ENCODE measurements around the gene ARPC5. TPM values are rescaled to one million over a fixed set of nuclear protein-coding genes. Genes with fewer than 3 reads are reported as not detected.
"Not testable (repeated sequence)": the region's sequence is repeated elsewhere in the genome, so short reads cannot be mapped to it uniquely, and the experiment has no call there.

The ARPC5 gene
- total RNA-seq, 1 donor from 2014 or later, result 125 TPM

DNA sequence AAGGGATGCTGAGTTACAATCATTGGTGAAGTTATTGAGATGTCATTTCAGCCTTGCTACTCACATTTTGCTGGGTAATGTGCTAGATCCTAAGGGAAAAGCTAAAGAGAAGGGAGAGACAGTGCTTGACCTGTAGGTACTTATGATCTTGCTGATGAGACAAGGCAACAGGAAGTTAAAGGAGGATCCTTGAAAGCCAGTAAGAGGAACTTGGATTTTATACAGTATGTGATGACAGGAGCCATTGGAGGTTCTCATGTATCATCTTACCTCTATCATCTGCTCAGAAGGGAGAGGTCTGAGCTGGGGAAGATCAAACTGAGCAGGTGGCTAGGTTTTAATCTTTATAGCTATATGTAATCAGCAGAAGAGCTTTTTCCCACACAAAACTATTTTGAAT, 11.2 kb upstream of the ARPC5 start:
- no peak for DNase-seq (ENCODE audit: low spot score)

DNA sequence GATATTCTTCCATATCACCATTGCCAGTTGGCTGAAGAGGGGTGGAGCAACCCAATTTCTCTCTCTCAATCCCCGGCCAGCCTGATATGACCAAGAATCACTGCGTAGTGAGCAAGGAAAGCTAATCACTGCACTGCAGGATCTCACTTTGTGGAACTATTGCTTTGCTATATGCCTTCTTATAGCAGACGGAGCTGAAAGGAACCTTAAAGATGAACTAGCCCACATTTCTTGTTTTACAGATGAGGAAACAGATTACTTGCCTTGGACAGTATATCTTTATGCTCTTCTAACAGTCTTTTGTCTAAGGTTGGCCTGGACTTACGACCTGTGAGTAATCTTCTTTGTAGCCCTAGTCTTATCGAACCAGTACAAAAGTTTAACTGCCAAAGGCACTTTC, 9.9 kb upstream of the ARPC5 start:
- no peak for DNase-seq (ENCODE audit: low spot score)

DNA sequence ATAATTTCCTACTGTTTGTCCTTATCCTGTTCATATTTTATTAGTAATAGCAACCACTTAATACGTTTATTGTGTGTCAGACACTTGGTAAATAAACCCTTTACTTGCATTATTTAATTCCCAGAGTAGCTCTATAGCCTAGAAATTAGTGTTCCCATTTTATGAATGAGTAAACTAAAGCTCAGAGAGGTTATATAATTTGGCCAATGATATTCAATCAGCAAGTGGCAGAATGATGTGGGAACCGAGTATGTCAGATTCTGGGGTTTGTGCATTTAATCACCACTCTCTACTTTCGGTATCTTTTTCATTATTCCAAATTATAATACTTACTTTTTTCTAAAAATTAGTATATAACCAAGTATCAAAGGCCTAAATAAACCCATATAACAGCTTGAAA, 6.6 kb upstream of the ARPC5 start:
- no peak for DNase-seq (ENCODE audit: low spot score)

DNA sequence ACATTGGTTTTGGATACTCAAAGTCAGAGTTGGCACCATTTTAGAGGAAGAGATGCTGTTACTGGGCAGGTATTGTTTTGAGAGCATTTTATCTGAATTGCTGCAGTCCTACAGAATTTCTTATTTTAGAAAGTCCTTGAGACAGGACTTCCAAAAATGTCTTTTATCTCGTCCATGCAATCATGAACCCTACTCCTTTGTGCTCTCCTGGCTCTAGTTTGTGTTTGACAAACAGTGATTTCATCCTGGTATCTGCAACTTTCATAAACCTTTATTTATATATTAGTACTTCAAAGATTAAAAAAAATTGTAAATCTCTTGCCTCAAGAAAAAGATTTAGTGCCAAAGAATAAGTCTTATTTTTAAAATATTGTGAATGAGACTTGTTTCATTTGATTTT, 4.6 kb upstream of the ARPC5 start:
- no peak for DNase-seq (ENCODE audit: low spot score)

DNA sequence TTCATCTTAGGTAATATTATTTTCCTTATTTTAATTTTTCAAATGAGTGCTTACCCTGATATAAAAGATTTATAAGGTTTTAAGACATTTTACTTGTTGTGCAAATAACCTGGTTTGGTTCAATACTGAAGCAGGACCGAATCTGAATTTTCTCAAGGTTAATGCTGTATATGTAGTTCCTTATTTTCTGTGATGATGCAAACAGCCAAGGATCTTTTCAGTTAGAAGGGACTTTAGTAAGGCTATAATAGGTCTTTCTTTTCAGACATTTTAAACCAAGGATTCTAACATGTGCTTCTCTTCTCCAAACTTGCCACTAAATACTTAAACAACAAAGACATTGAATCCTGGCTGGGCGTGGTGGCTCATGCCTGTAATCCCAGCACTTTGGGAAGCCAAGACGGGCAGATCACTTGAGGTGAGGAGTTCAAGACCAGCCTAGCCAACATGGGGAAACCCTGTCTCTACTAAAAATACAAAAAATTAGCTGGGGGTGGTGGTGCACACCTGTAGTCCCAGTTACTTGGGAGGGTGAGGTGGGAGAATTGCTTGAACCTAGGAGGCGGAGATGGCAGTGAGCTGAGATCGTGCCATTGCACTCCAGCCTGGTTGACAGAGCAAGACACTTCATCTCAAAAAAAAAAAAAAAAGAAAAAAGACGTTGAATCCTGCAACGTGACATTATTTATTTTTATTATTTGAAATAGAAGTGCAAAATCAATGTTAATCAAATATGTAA, 3.2 kb upstream of the ARPC5 start:
- DNase-seq (ENCODE audit: low spot score), result no peak

DNA sequence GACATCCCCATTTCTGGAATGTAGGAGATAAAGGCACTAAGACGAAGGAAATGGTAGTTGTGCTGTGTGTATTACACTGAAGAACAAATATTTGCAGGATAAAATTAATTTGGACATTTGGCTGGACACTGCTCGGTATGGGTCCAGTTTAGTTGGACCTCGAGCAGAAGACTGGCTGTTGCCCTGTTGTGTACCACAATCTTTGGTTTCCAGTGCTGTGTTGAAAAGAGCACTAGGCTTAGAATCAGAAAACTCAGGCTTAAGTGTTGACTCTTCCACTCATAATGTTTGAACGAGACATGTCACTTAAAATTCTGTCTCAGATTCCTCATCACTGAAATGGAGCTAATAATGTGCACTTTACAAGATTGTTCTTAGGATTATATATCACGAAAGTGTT, 1.2 kb upstream of the ARPC5 start:
- DNase-seq (ENCODE audit: low spot score), result no peak

DNA sequence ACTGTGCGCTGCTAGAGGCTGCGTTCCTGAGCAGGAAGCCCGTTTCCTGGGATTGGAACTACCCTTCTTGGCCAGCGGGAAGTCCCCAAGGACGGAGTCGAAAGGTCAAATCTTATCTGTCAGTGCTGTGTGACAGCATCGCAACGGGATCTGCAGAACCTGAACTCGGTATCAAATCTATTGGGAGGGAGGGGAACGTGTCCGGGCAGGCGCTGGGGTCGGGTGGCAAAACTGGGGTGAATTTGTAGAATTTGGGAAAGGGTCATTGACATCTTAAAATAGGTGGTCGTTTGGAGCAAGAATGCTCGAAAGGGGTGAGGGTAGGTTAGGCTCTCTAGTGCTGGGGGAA, 725 bp upstream of the ARPC5 start:
- no peak for DNase-seq (ENCODE audit: low spot score)

DNA sequence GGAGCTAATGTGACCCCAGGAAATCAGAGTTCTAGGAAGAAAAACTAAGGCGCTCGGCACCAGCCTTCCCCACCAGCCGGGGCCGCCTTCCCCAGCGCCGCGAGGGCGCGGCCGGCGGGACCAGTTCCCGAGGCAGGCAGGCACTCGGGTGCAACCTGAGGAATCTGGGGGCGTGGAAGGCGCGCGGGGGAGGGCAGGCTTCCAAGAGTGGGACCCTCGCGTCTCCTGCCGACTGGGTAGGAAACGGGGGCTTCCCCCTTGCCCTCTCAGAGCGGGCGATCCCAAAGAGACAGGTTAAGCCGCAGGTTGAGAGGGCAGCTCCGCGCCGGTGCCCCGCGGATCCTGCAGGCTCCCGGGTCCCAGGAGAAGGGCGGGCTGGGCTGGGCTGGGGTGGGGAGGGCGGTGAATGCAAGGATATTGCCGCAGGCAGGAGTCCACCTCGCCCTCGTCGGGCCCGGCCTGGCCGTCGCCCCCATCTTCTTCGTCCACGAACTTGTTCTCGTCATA, 431 bp downstream of the ARPC5 start:
- peak; percentile 55 for DNase-seq (ENCODE audit: low spot score)

DNA sequence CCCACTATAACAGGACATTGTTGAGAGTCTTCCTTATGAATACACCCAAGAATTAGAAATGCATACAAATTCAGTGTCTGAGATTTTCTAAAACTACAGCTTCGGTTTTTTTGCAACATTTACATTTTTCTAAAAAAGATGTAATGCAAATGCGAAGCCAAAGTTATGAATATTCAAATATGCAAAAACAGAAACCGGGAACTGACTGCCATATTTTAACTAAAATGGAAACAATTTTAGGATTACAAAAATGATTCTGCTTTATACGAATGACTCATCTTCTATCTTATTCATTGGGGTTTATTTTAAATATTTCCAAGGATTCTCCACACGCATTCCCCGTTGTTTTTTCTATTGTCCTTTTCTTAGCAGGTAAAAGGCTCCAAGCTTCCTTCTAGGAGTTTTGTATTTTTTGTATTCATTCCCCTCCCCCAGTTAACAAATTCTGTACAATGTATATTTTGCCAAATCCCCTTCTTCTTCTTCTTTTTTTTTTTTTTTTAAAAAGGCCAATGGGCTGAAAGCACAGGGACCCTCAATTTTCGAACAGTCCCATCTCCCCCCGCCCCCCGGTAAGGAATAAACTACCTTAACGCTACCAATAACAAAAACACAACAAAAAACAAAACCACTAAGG, 1.0 kb downstream of the ARPC5 start:
- no peak for DNase-seq (ENCODE audit: low spot score)

DNA sequence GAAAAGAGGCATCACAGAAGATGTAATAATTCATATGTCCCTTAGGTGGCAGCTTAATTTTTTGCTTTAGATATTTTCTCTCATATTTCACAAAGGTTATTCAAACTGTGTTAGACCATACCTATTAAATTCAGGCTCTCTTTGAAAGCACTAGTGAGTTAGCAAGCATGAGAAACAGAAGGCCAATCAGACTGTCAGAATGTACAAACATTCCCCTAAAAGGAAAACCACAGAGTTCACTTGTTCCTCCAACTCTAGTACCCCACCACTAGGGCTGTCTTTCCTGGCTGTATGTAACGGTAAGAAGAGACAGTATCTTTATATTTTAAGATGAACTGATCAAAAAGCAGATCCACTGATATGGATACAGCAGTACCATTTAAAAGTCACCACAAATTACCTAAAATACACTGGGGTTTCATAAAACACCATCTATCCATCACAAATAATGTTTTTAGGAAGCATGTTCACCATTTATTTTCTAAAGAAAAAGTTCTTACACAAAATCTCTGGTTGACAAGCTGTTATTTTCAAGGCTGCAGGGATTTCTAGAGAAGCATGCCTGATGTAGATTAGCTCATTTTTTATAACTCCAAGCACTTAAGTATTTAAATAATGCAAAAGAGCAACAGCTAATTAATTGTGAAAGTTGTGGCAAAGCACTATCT, 1.8 kb downstream of the ARPC5 start:
- peak; percentile 84 for DNase-seq (ENCODE audit: low spot score)

DNA sequence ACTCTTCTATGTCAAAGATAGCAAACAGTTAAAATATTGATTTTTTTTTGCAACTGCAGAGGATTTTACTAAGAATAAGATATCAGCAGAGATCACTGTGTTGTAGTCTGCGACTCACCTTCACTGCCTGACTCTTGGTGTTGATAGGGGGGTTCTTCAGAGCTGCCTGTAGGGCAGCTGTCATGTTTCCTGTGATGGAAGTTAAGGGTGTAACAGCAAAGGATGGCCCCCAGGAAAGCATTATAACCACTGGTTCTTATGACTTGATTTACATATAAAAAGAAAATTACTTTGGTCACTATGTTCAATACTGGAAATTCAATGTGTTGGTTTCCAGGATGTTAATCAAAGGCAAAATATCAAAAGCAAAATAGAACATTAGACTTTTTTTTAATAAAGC, 2.6 kb downstream of the ARPC5 start:
- DNase-seq (ENCODE audit: low spot score), result no peak

DNA sequence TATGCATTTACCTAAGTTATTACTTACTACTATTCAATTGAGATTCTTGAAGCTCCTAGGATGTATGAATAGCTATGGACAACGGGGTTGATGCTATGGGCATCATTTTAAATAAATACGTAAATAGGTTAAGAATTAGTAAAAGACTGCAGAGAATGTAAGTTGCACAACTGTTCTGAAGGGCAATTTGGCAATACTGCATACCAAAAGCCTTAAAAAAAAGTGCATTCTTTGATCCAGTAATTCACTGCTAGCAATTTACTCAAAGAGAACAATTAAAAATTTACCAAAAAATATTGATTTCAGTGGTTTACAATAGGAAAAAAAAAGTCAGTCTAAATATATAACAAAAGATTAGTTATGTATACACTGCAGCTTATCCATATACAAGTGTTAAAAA, 3.5 kb downstream of the ARPC5 start:
- DNase-seq (ENCODE audit: low spot score), result peak; percentile 32

DNA sequence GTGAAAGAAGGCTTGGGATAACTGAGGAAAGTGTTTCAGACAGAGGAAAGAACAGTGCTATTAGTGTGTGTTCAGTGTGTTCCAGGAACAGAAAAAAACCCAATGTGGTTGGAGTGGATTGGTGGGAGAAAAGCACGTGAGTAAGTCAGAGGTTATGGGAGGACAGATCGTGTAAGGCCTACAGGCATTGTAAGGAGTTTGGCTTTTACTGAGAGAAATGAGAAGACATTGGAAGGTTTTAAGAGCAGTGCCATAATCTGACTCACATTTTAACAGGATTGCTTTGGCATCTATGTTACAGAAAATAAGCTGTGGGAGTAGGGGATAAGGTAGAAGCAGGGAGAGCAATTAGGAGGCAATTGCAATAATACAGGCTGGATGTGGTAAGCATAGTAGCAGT, 4.8 kb downstream of the ARPC5 start:
- DNase-seq (ENCODE audit: low spot score), result no peak

DNA sequence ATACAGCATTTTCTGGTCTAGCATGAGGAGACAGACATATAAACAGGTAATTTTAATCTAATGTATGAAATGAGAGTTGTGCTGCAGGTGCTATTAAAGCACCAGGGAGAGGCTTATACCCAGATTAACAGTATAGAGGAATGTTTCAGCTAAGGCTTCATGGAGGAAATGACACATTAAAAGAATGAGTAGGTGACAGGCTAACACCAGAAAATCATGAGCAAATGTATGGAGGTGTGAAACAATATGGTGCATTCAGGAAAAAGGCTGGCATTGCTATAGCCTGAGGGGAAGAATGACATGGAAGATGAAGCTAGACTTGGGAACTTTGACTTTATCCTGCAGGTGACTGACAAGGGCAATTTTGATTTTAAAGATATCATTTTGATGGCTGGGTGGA, 7.0 kb downstream of the ARPC5 start:
- DNase-seq (ENCODE audit: low spot score), result no peak

DNA sequence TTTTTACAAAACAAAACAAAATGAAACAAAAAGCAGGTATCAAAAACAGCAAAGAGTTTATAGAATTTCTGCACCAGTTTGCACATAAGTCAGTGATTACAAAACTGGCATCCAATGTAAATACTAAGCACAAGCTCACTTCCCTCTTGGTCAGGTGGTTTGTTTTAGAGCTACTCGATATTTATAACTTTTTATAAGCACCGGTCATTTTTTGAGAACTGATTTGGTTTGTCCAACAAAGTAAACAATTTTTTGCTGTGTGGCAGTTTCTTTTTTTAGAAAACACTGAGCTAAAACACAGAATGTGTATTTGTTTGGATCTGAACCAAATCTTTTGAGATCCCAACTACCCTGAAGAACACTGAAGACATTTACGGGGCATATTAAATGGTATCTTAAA, 9.3 kb downstream of the ARPC5 start:
- not testable (repeated sequence) for DNase-seq (ENCODE audit: low spot score)

DNA sequence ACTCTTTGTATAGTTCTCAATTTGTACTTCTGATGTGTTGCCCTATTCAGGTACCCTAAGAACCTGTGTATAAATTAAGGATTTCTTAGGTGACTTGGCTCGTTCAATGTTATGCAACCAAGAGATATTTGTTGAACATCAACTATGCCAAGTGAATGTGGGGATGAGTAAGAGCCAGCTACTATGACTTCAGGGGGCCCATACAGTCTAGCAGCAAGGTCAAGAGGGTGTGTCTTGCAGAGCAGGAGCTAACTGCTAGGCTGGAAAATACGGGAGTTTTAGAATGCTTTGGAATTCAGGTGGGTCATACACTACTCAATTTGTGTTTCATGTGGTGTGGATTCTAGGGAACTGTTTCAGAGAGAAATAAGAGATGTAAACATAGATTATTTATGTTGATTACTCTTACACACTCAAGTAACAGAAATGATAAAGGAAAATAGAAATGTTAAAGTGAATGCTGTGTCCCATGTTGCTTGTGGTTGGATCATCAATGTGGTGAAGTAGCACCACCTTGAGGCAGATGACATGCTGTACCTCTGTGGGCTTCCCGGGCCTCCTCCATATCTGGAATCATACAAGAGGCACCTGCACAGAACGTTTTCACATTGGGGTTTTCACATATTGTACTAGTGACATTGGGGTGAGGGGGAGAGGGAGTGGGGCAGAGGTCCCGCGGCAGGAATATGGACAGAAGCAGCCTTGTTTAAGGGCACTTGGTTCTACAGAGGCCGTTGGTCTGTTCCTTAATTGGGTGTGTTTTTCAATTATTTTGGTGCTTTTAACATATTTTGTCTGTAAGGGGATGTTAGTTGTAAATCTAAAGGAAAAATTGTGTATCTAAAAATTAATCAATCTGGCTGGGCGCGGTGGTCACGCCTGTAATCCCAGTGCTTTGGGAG, 12.4 kb downstream of the ARPC5 start:
- peak; percentile 75 for DNase-seq (ENCODE audit: low spot score)

DNA sequence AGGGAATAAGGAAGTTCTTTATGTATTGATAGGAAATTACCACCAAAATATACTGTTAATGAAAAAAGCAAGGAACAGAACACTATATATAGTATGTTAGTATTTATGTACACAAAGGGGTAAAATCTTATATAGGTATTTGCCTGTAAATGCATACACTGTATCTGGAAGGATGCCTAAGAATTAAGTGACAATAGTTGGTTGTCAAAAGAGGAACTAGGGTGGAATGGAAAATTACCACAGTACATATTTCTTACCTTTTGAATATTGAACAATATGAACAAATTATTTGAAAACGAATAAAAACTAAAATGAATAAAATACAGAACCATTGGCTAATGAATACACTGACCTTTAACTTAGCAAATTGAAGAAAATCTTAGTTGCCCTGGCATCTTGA, 13.6 kb downstream of the ARPC5 start:
- DNase-seq (ENCODE audit: low spot score), result no peak

DNA sequence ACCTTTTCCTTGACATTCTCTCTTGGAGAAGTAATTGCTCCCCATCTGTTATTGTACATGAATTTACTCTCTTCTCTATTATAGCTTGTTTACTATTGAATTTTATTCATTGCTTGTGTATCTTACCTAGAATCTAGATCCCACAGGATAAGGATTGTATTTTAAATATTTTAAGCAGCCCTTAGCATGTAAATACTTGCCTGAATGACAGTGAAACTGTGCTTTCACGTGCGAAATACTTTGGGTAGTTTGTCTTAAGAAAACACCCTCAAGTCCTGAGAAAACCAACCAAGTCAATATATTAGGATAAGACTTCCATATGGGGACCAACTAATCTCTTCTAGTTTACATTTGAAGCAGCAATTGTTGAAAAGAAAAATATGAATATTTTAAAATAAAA, 15.3 kb downstream of the ARPC5 start:
- no peak for DNase-seq (ENCODE audit: low spot score)

DNA sequence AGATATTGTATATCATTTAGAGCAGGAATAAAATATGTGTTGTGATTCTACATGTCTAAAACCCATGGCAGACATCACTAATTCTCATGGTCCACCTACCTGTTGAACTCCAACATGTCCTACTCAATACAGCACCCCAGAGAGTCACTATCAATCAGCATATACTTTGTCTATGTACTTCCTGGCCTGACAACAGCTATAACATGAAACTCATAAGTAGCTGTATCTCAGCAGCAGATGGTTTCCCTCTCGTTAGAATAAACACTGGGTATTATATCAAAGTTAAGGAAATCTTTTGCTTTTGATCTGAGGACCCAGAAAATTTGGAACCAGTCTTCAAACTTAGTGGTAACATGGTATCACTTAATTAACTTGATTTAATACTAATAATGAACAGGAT, 15.8 kb downstream of the ARPC5 start:
- no peak for DNase-seq (ENCODE audit: low spot score)

DNA sequence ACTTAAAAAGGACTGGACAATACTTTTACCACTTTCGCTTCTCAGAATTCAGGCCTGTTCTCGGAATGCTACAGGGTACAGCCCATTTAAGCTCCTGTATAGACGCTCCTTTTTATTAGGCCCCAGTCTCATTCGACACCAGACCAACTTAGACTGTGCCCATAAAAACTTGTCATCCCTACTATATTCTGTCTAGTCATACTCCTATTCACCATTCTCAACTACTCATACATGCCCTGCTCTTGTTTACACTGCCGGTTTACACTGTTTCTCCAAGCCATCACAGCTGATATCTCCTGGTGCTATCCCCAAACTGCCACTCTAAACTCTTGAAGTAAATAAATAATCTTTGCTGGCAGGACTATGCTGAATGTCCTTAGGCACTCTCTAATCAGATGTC, 17.4 kb downstream of the ARPC5 start:
- not testable (repeated sequence) for DNase-seq (ENCODE audit: low spot score)

DNA sequence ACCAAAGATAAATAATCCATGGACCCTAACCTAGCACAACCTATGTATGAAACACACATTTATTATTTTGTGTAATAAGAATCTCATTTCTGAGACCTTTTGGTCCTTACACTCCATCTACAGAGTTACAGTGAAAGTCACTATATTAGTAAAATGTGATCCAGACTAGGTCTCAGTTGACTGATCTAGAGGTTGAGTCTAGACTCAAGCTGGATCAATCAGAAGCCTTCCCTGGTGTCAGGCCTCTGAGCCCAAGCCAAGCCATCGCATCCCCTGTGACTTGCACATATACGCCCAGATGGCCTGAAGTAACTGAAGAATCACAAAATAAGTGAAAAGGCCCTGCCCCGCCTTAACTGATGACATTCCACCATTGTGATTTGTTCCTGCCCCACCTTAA, 22.6 kb downstream of the ARPC5 start:
- DNase-seq (ENCODE audit: low spot score), result not testable (repeated sequence)

DNA sequence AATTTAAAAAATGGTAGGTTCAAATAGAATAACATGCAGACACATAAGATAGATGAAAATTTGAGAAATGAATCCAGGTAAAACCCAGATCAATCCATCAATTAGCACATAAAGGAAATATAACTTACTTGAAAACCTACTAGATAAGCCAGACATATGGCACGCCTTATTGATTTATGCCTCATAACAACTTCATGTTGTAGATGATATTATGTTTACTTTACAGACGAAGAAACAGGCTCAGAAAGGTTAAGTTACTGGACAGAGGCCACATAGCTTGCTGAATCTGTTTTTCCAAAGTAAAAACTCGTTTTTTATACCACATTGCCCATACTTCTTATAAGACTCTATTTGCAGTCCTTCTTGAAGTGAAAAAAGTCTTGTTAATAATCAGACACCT, 23.2 kb downstream of the ARPC5 start:
- DNase-seq (ENCODE audit: low spot score), result no peak

Data from umbilical cord (tissue), 2 donors.